Esophagus squamous epithelium (tissue), 4 donors: ENCODE measurements around the gene TMEM161A.

Experiments used
- CTCF ChIP-seq, 6 experiments: fragments of 450-650 bp in 4 of 6; fragments of 200-600 bp in 2 of 6; sonication (generic) in 2 of 6; IDR thresholded peaks; one replicate each; pipeline ENCODE4 v1.5.1; 2016 to 2019; ENCODE audit warnings: antibody characterized with exemption in 6 of 6, mild to moderate bottlenecking in 4 of 6, moderate library complexity in 4 of 6
- POLR2A ChIP-seq, 4 donors: fragments of 450-650 bp; IDR thresholded peaks; one replicate each; pipeline ENCODE4 v1.6.1; 2017; ENCODE audit warnings: antibody characterized with exemption in 4 of 4, mild to moderate bottlenecking in 4 of 4, moderate library complexity in 3 of 4

- peak in 4 of 6 experiments; percentile 15 to 40 (median 30) for TF ChIP-seq CTCF (IDR thresholded peaks at IDR 0.05)
- no peak for TF ChIP-seq POLR2A (IDR thresholded peaks at IDR 0.05)
Observed at GRCh38 chr19:19115954-19116353, 22.3 kb downstream of the TMEM161A start.
